Smooth muscle cell of bladder (primary cell): ENCODE results near the gene GATA3. TPM values are rescaled to one million over a fixed set of nuclear protein-coding genes. Genes with fewer than 3 reads are reported as not detected.

Experiments
- total RNA-seq: library from RNA; depleted of rRNA; stranded (reverse); fragments of >200 nt; gene quantifications from 2 replicates; pipeline ENCODE4 v1.2.3, GENCODE V29; 2014

GATA3 gene
- total RNA-seq: not detected in 2 replicates

GRCh38 chr10:8054494-8055407, at the start of gene GATA3:
TSS of gene GATA3 (plus strand) at chr10:8054688. CDS start at chr10:8055656, 968 bp downstream.

Other genes starting within 250 kb of the GATA3 start
- 1.00 and 1.4 TPM in 2 replicates for gene TAF3, start 236.2 kb upstream of the GATA3 start, total RNA-seq